Femur (tissue), 1 donor: ENCODE measurements around the gene ATP5PO.
"Not testable (repeated sequence)": the region's sequence is repeated elsewhere in the genome, so short reads cannot be mapped to it uniquely, and the experiment has no call there.

Experiments
- DNase-seq: peaks from one replicate; pipeline ENCODE4 v3.0.0-alpha.2; 2017

Gene ATP5PO

DNA sequence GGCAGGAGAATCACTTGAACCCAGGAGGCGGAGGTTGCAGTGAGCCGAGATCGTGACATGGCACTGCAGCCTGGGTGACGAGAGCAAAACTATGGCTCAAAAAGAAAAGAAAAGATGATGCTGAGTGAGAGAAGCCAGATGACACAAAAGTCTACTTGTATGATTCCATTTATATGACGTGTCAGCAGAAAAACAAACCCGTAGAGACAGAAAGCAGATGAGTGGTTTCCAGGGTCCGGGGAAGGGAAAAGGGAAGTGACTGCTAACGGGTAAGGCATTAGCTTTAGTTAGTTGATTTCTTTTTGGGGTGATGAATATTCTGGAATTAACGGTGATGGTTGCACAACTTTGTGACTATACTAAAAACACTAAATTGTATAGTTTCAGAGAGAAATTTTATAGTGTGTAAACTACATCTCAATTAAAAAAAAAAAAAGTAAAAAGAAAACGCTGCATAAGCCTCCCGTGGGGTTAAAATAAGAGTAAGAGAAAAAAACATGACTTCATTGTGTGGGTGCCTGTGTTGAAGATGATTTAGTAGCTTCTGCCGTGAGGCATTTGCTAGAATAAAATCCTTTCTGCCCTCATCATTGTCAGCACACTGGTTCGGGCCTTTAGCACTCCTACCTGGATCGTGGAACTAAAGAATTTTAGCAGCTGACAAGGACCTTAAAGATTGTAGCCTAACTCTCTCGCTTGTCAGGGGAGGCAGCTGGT lies 24.7 kb upstream of the ATP5PO start:
- DNase-seq: no peak

- no peak for DNase-seq
Observed at GRCh38 chr21:33939226-33939625, 23.6 kb upstream of the ATP5PO start.

GRCh38 chr21:33938381-33938780 lies 22.8 kb upstream of the ATP5PO start:
- DNase-seq: no peak

- DNase-seq: no peak
Observed at GRCh38 chr21:33937931-33938339, 22.3 kb upstream of the ATP5PO start.

DNA sequence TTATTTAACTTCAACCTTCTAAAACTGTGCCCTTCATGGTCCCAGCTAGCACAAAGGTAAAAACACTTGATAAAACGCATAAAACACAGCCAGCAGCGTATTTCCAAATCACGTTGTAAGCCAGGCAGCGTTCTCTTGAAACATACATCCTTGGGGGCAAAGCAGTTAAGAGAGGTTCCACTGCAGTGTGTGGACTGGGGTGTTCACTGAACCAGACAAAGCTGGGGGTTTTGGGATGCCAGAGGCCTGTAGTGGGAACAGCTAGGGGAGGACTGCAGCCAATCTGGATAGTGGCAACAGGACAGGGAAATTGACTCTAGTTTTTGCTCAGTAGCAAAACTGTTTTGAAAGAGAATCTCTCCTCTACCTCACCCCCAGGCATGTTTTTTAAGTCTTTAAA lies 21.5 kb upstream of the ATP5PO start:
- DNase-seq: no peak

DNA sequence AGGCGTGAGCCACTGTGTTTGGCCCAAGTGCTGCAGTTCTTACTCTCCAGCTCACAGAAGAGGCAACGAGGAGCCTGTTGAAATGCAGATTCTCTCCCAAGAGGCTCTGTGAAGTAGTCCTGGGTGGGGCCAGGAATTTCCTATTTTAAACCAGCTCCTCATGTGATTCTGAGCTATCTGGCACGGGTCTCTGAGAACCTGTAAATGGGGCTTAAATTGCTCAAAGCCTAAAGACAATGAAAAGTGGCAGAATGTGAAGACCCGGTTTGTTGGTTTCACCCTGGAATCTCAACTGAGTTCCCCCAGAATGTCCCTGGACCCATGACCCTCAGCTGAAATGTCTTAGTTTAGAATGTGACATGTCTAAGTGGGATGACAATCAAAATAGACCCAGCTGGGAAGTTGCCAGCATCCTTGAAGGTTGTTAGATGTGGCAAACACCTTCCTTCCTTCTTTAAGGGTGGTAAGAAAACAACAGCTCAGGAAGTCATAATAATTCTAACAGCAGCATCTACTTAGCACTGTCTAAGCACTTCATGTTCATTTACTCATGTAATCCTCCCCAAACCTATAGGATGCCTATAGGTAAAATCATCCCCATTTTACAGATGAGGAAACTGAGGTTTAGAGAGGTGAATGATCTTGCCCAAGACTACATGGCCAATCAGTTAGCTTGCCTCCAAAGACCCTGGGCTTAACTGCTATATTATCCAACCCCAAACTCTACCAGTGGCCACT lies 20.9 kb upstream of the ATP5PO start:
- no peak for DNase-seq

DNA sequence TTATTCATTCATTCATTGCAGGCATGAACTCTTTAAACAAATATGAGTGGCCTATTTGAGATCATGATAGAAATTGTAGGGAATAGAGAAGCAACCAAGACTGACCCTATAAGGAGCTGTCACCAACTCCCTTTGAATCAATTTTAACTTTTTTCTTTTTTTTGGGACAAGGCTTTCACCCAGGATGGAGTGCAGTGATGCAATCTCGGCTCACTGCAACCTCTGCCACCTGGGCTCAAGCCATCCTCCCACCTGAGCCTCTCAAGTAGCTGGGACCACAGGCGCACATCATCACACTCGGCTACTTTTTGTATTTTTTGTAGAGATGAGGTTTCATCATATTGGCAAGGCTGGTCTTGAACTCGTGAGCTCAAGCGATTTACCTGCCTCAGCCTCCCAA lies 17.1 kb upstream of the ATP5PO start:
- DNase-seq: no peak

DNA sequence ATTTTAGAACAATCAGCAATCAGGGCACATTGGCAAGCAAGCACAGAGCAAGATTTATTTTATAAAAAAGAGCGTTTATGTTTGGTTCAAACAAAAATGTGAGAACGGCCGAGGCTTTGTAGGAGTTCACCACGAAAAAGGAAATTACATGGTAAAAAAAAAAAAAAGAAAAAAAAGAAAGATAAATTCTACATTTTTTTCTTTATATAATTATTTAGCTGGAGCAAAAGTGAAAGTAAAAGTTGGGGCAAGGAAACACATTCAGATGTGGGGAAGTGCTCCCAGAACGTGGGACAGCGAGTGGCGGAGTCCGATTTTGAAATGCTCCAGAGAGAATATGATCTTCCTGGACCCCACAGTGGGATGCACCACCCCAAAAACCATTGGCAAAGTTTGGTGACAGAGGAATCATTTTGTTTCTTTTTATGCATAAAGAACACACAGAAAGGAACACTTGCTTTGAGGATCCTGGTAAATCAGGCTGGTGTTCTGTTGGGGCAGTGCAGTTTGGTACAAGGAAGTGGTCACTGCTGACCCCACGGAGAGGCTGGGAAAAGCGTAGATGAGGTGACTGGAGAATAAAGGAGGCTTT lies 16.3 kb upstream of the ATP5PO start:
- DNase-seq: no peak

GRCh38 chr21:33931052-33931798 lies 15.6 kb upstream of the ATP5PO start:
- not testable (repeated sequence) for DNase-seq

- not testable (repeated sequence) for DNase-seq
Observed at GRCh38 chr21:33926248-33926647, 10.6 kb upstream of the ATP5PO start.

GRCh38 chr21:33924766-33925100 lies 9.1 kb upstream of the ATP5PO start:
- DNase-seq: no peak

DNA sequence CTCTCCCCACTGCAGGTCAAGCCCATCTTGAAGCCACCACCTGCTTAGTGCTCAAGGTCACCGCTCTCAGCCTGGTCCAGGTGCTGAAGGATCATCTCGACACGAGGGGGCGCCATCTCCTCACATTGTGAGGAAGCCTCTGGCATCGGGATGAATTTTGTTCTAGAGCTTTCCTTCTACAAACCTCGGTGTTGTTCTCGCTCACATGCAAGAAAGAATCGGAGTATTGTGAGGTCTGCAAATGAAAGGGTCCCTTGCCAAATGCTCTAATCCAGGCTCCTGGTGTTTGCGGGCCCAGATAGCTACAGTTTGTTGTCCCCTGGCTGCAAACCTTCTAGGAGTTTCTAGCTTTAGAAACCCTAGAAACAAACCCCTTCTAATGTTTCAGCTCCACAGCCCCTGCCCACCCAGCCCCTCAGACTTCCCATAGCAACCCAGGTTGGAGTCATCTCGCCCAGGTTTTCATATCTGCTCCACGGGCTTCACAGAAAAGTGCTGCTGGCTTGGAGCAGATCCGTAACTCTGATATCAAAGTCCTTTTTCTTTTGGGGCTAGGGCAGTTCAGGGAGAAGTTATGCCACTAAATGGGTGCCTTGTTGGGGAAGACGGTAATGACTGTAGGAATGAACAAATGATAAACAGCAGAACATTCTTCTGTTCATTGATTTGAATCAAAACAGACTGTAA lies 8.6 kb upstream of the ATP5PO start:
- DNase-seq: peak; percentile 89

- no peak for DNase-seq
Observed at GRCh38 chr21:33917421-33917820, 1.8 kb upstream of the ATP5PO start.

- no peak for DNase-seq
Observed at GRCh38 chr21:33916200-33916567, 580 bp upstream of the ATP5PO start.

DNA sequence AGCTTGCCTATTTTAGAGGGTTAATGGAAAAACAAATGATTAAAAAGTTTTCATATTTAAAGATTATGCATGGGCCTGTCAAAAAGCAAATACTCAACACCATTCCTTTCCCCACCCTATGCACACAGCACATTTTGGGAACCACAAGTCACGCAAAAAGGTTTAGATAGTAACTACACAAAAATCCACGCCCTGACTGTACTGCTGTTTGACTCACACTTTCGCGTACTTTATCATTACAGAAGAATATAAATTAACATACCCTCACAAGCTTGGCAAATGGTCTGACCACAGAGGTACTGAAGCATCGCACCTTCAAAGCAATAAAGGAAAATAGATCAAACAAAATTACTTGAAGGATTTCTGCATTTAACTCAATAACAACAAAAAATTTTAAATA lies 1.4 kb downstream of the ATP5PO start:
- DNase-seq: no peak

DNA sequence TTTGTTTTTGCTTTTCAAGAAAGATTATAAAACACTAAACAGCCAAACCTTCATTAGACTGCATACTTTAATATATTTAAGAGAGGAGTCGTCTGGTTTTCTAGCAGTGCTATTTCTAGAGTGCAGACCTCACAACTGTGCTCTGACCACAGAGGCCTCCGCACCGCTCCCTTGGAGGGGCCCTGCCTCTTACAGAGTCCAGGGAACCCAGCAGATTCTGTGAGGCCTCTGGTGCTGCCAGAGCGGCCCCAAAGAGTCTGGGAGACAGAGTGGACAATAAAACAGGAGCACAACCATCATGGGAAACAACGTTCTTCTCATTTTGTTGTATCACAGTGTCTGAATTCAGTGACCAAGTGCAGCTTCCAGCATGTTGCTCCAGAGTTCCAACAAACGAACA lies 5.8 kb downstream of the ATP5PO start:
- DNase-seq: no peak

GRCh38 chr21:33908760-33909159 lies 6.8 kb downstream of the ATP5PO start:
- DNase-seq: no peak

- no peak for DNase-seq
Observed at GRCh38 chr21:33904041-33904440, 11.6 kb downstream of the ATP5PO start.

DNA sequence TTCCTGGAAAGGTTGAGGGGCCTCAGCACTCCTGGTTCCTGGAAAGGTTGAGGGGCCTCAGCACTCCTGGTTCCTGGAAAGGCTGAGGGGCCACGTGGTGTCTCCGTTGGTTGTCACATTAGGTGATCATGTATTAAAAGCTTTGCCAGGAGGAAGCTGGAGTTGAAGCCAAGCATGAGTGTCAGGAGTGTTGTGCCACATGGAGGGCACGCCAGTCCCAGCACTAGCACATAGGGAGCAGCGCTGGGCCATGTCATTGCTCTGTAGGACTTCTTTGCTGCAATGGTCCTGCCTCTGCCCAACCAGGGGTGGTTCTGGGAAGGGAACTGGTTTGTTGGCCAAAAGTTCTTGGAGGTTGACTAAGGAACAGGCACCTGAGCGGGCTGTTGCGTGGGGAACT lies 13.3 kb downstream of the ATP5PO start:
- DNase-seq: no peak

DNA sequence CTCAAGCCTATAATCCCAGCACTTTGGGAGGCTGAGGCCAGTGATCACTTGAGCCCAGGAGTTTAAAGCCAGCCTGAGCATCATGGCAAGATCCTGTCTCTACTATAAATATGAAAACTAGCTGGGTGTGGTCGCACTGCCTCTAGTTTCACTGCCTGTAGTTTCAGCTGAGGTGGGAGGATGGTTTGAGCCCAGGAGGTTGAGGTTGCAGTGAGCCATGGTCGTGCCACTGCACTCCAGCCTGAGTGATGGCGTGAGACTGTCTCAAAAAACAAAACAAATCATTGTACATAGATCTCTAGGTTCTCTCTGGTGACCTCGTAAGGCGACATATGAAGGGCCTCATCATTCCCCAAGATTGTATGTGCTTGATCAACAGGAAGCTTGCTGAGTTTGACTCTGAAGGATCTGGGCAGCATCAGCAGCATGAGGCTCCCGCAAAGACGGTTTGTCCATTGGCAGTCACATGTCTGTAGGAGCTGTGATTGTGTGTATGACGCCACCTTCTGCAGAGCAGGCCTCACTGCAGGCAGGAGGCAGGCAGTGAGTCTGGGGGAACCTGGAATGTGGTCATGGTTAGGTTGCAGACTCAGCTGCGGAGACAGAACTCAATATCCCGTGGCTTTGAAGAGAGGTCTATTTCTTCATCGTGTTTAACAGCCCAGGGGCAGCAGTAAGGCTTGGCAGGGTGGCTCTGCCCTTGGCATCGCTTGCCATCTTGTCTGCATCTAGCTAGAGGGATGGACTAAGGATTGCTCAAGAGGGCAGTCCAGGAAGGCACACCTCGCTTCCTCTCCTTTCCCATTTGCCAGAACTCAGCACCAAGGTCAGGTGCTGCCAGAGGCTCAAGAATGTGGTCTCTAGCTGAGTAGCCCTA lies 14.0 kb downstream of the ATP5PO start:
- peak; percentile 58 for DNase-seq

DNA sequence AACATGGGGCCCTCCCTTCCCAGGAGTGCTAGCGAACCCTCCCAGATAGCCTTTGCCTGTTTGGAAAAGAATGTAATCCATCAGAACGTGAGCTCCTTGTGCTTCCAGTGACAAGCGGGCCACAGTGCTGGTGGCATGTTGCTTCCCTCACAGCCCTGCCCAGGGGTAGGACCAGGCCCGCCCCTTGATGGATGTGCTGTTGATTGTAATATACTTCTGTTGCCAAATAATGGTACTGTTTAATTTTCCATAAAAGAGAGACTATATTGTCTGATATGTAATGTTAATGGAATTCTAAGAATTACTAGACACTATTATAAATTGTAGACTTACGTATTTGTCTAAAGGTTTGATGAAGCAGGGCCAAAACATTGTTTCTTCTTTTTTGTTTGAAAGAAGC lies 16.4 kb downstream of the ATP5PO start:
- no peak for DNase-seq

GRCh38 chr21:33898586-33898985 lies 17.0 kb downstream of the ATP5PO start:
- no peak for DNase-seq
